HepG2 (cell line): Measurements from ENCODE around the gene PLCG1. TPM values are rescaled to one million over a fixed set of nuclear protein-coding genes. Genes with fewer than 3 reads are reported as not detected.

Experiments used
- ARNT2 ChIP-seq: sonication (generic); formaldehyde crosslinking; IDR thresholded peaks from 2 replicates; pipeline ENCODE4 v1.8.0; 2022; ENCODE audit warnings: mild to moderate bottlenecking, low read depth, missing genetic modification reagents, moderate library complexity
- ATF7-NPFF ChIP-seq: sonication (generic); formaldehyde crosslinking; IDR thresholded peaks from 2 replicates; pipeline ENCODE4 v1.8.1; 2023; ENCODE audit warnings: mild to moderate bottlenecking, low read depth, missing genetic modification reagents, moderate library complexity
- BCL6 ChIP-seq: IDR thresholded peaks from 2 replicates; pipeline ENCODE4 v1.6.1; 2016; ENCODE audit warnings: missing genetic modification reagents, missing compliant biosample characterization
- CC2D1A ChIP-seq: sonication (generic); formaldehyde crosslinking; IDR thresholded peaks from 2 replicates; pipeline ENCODE4 v1.8.1; 2023; ENCODE audit warnings: mild to moderate bottlenecking, missing genetic modification reagents
- HDAC2 ChIP-seq: sonication (generic); formaldehyde crosslinking; IDR thresholded peaks from 2 replicates; pipeline ENCODE4 v1.4.0; 2020; ENCODE audit warnings: missing genetic modification reagents
- NPAS2 ChIP-seq: sonication (generic); formaldehyde crosslinking; IDR thresholded peaks from 2 replicates; pipeline ENCODE4 v1.8.0; 2022; ENCODE audit warnings: mild to moderate bottlenecking, missing genetic modification reagents, borderline replicate concordance
- SALL1 ChIP-seq: sonication (generic); formaldehyde crosslinking; IDR thresholded peaks from 2 replicates; pipeline ENCODE4 v1.8.0; 2022; ENCODE audit warnings: mild to moderate bottlenecking, missing genetic modification reagents
- SMAD1 ChIP-seq: sonication (generic); formaldehyde crosslinking; IDR thresholded peaks from 2 replicates; pipeline ENCODE4 v1.4.0; 2020; ENCODE audit warnings: missing genetic modification reagents, low read depth, mild to moderate bottlenecking, borderline replicate concordance
- TBX3 ChIP-seq: fragments of 450-650 bp; IDR thresholded peaks from 2 replicates; pipeline ENCODE4 v1.6.1; 2017; ENCODE audit warnings: antibody characterized with exemption, mild to moderate bottlenecking, inconsistent platforms, borderline replicate concordance
- THAP11 ChIP-seq: IDR thresholded peaks from 2 replicates; pipeline ENCODE4 v1.6.1; 2016; ENCODE audit warnings: missing biosample characterization, missing genetic modification reagents
- TSC22D2 ChIP-seq: sonication (generic); formaldehyde crosslinking; IDR thresholded peaks from 2 replicates; pipeline ENCODE4 v1.5.1; 2020; ENCODE audit warnings: missing genetic modification reagents, mild to moderate bottlenecking, borderline replicate concordance
- ZNF563 ChIP-seq: sonication (generic); formaldehyde crosslinking; IDR thresholded peaks from 2 replicates; pipeline ENCODE4 v1.8.0; 2022; ENCODE audit warnings: mild to moderate bottlenecking, moderate library complexity, missing genetic modification reagents
- ZNF598 ChIP-seq: sonication (generic); formaldehyde crosslinking; IDR thresholded peaks from 2 replicates; pipeline ENCODE4 v1.5.1; 2020; ENCODE audit warnings: mild to moderate bottlenecking, missing genetic modification reagents, borderline replicate concordance
- ZNF891 ChIP-seq: sonication (generic); formaldehyde crosslinking; IDR thresholded peaks from 2 replicates; pipeline ENCODE4 v1.5.0; 2020; ENCODE audit warnings: mild to moderate bottlenecking, missing genetic modification reagents
- polyA plus RNA-seq, 8 experiments: library from polyadenylated mRNA; depleted of rRNA in 3 of 8; stranded (reverse) in 7 of 8; unstranded in 1 of 8; fragments of >200 nt; fragmentation: Illumina TruSeq in 4 of 8; extraction: Trizol in 4 of 8; gene quantifications; 2 replicates each; pipeline versions ENCODE4 v1.2.1 to v1.2.3, GENCODE V29; 2011 to 2016; ENCODE audit warnings: low read depth in 4 of 8, missing spikeins in 1 of 8, mixed read lengths in 1 of 8; ENCODE audit not compliant: insufficient read depth in 1 of 8
- total RNA-seq, 5 experiments: library from RNA; depleted of rRNA; stranded (reverse); fragments of >200 nt; fragmentation: Illumina TruSeq; extraction: Trizol; gene quantifications; 2 replicates each; pipeline ENCODE4 v1.2.3, GENCODE V29; 2016; ENCODE audit warnings: low read depth in 1 of 5
- TF ChIP-seq, protein P1 (sequence below): sonication (generic); formaldehyde crosslinking; IDR thresholded peaks from 2 replicates; pipeline ENCODE4 v1.4.0; 2020; ENCODE audit warnings: missing genetic modification reagents, borderline replicate concordance
- TF ChIP-seq, protein P2 (sequence below): sonication (generic); formaldehyde crosslinking; IDR thresholded peaks from 2 replicates; pipeline ENCODE4 v1.4.0; 2020; ENCODE audit warnings: mild to moderate bottlenecking, missing genetic modification reagents

PLCG1 gene
- total and polyA plus RNA-seq, 2 of the 13 experiments (the other 11 are each of a cell fraction or from before 2014, with no cell fraction given) = 85.3 to 158 TPM

DNA sequence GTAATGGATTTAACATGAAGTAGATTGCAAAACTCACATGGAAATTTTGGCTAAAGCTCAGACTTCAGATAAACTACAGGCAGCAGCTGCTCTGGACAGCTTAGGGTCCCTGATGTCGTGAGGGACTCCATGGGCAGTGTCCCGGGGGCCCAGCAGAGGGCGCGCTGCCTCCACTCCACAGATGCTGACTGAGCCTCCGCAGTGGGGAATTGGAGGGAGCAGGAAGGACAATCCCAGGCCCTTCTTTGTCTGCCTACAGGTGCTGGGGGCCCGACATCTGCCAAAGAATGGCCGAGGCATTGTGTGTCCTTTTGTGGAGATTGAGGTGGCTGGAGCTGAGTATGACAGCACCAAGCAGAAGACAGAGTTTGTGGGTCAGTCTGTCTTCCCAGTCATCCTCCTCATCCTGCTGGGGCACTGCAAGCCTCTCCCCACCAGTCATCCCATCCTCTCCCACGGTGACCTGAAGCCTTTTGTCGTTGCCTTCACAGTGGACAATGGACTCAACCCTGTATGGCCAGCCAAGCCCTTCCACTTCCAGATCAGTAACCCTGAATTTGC lies 35.9 kb downstream of the PLCG1 start (continued):
- TF ChIP-seq SMAD1 = peak; percentile 72; the same call in 1 of the 2 replicates
- no peak for TF ChIP-seq NPAS2 (CRISPR knock-in tag)
- TF ChIP-seq CC2D1A (CRISPR knock-in tag) = no peak
- TF ChIP-seq, protein P1, sequence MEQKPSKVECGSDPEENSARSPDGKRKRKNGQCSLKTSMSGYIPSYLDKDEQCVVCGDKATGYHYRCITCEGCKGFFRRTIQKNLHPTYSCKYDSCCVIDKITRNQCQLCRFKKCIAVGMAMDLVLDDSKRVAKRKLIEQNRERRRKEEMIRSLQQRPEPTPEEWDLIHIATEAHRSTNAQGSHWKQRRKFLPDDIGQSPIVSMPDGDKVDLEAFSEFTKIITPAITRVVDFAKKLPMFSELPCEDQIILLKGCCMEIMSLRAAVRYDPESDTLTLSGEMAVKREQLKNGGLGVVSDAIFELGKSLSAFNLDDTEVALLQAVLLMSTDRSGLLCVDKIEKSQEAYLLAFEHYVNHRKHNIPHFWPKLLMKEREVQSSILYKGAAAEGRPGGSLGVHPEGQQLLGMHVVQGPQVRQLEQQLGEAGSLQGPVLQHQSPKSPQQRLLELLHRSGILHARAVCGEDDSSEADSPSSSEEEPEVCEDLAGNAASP = 0 out of 2 replicates have a peak, but pooled peaks have one; percentile 25
- no peak for TF ChIP-seq THAP11 (CRISPR knock-in tag)
- TF ChIP-seq TSC22D2 (CRISPR knock-in tag) = peak; percentile 38; the same call in 1 of the 2 replicates
- TF ChIP-seq SALL1 (CRISPR knock-in tag) = peak; percentile 57; the same call in 1 of the 2 replicates
- 0 out of 2 replicates have a peak, but pooled peaks have one; percentile 25 for TF ChIP-seq ZNF598 (CRISPR knock-in tag)
- no peak for TF ChIP-seq ATF7-NPFF (CRISPR knock-in tag)
- TF ChIP-seq ARNT2 (CRISPR knock-in tag) = 0 out of 2 replicates have a peak, but pooled peaks have one; percentile 33
- peak; percentile 68 for TF ChIP-seq ZNF891 (CRISPR knock-in tag)
- TF ChIP-seq TBX3 = no peak
- TF ChIP-seq BCL6 (CRISPR knock-in tag) = no peak
- TF ChIP-seq, protein P2, sequence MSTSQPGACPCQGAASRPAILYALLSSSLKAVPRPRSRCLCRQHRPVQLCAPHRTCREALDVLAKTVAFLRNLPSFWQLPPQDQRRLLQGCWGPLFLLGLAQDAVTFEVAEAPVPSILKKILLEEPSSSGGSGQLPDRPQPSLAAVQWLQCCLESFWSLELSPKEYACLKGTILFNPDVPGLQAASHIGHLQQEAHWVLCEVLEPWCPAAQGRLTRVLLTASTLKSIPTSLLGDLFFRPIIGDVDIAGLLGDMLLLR (CRISPR knock-in tag) = peak; percentile 24; the same call in 1 of the 2 replicates
- TF ChIP-seq ZNF563 = peak; percentile 54; the same call in 1 of the 2 replicates
- TF ChIP-seq HDAC2 (CRISPR knock-in tag) = no peak
